Activated effector memory CD4-positive, alpha-beta T cell treated with anti-CD3 and anti-CD28 coated beads, Interleukin-2, amount 50 U/mL, for 16 hours (primary cell): ENCODE data around the gene RADX.
"Not testable (repeated sequence)": the region's sequence is repeated elsewhere in the genome, so short reads cannot be mapped to it uniquely, and the experiment has no call there.

Source experiments
- DNase-seq: peaks from one replicate; pipeline ENCODE4 v3.0.0-alpha.2; 2020

The RADX gene, protein sequence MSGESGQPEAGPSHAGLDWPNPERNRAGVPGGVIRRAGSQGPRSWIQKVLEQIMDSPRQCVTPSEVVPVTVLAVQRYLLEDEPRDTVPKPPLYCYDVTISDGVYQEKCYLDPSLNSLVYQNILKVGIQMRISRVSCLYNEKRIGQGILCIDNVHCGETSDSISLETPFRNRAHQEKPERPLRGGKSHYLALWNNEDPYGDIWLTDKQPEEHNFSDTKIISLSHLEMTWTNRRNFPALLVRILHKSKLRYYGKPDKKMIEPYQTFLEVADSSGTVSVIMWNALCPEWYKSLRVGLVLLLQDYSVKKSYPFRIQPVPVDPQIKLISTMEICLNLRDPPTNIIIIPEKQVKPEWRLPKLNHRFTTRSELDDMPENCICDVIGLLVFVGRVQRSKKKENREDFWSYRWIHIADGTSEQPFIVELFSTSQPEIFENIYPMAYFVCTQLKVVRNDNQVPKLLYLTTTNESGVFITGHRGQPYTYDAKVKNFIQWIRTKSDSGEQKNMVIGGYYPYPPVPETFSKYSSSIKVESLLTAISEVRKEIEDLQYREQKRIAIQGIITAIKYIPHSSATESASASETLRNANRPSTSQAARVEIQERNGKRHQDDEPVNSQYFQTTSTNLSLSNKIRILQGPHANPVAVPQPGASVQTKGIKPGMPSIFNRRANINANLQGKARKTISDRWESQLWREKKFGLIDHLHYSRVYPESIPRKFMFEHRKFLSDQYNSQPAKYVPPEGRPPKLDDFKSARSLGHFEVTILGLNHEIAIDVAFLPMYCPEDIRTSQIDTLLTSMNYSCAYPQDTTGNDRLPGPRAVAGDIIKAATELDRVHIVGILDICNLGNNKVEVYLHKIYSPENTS

DNA sequence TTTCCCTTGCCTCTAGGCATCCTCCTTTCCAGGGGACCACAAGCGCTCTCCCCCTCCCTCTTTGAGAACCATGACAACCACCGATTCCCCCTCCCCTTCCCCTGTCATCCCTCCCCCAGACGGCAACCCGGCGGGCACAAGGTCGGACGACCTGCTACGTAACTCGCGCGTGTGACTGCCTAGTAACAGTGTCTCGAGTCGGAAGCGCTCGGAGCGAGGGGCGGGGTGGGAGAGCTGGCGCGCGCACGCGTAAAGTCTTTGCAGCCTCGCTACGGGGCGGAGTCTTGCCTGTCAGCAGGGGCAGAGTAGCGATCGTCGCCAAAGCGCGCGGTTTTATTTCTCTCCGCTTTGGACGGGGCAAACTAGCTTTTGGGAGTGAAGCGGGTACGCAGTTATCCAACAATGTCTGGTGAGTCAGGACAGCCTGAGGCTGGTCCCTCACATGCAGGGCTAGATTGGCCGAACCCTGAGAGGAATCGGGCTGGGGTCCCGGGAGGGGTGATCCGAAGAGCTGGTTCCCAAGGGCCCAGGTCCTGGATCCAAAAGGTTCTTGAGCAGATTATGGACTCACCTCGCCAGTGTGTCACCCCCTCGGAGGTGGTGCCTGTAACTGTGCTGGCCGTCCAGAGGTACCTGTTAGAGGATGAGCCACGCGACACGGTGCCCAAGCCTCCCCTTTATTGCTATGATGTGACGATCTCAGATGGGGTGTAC is at the start of gene RADX:
Gene RADX, plus strand, starts transcription at position 300 of the 714 bp plus-strand sequence. Its CDS starts 103 bp downstream, at position 403.
- peak; percentile 94 for DNase-seq

DNA sequence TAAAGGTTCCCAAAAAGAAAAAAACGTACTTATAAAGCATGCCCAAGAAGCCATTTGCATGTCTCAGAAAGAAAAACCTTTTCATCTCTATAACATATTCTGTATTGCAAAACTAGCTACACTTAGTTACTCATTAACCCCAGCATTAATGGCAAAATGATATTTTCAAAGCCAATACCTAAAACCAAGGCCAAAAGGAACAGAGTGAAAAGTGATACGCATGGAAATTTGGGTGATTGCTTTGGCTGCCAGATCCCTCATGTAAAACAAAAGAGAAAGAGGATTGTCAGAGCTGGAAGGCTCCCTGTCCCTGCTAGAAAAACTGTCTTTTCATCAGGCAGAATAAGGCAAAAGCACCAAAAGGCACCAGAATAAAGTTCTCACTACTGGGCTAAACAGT is 46.8 kb upstream of the RADX start:
- no peak for DNase-seq

DNA sequence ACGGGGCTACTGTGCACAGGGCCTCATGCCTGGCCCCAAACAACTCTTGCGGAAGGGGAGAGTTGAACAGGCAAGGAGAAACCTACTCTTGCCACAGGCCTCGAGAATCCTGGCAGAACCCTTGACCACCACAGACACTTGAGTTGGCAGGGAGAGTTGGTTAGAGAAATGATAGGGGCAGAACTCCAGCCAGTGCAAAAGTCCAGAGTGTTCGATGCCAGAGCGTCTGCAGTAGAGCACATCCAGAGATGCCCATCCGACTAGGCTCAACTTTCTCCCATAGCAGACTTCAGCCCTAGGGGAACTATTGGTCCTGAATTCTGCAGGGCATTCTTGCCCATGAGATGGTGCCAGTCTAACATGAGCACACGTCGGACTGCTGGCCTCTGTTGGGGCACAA is 45.4 kb upstream of the RADX start:
- DNase-seq: no peak

- no peak for DNase-seq
Observed at GRCh38 chrX:106581856-106582255, 29.9 kb upstream of the RADX start.

DNA sequence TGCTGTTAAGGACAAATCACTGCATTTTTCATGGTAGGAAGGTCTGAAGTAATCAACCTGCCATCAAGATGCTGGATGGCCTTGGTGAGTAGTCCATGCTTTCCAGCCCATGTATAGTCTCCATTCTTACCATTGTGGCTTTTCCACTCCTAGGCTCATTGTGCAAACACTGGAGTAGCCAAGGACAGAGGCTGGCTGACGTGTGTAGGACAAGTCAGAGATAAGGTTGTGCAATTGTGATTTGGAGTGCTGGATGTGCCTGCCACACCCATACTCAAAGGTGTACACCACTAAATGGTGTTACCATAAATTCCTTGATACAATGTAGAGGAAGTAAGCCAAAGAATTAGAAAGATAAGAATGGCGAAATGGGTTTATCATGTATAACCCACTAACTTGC is 26.3 kb upstream of the RADX start:
- DNase-seq: no peak

DNA sequence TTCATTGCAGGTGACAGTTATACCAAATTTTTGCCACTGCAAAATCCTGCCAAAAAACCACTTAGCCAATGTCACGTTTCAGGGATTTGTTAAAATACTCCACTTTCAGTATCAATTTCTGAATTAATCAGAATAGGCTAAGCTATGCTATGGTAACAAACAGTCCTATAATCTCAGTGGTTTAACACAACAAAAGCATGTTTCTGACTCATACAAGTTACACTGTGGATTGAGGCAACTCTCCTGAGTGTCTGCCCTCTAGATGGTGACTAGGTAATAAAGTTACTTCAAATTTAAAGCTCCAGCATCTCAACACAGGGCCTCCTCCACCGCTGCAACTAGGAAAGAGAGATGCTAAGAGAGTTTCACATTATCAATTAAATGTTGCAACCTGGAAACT is 23.0 kb upstream of the RADX start:
- no peak for DNase-seq

- DNase-seq: no peak
Observed at GRCh38 chrX:106599411-106599810, 12.4 kb upstream of the RADX start.

DNA sequence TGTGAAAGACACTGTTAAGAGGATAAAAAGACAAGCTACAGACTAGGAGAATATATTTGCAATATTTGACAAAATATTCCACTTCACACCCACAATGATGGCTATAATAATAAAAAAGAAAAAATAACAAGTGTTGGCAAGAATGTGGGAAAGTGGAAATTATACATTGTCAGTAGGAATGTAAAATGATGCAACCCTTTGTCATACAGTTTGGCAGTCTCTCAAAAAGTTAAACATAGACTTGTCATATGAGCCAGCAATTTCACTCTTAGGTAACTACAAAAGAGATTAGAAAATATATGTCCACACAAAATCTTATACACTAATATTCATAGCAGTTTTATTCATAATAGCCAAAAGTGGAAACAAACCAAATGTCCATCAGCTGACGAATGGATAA is 5.2 kb upstream of the RADX start:
- no peak for DNase-seq

GRCh38 chrX:106608016-106608415 is 3.8 kb upstream of the RADX start:
- DNase-seq: peak; percentile 66

DNA sequence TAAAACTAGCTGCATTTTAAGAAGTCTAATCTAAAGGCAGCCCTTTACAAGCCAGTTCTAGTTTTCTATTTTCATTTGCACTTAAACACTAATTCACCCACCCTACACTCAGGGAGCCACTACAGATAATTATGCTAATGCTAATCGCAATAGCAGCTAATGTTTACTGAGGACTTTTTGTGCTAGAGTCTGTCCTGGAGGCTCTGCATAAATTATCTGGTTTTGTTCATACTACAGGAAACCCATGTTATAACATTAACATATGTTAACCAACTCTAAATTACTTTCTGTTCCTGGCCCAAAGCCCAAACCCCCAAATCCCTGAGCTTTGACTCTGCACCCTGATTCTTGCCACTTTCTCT is 480 bp upstream of the RADX start:
- DNase-seq: no peak

DNA sequence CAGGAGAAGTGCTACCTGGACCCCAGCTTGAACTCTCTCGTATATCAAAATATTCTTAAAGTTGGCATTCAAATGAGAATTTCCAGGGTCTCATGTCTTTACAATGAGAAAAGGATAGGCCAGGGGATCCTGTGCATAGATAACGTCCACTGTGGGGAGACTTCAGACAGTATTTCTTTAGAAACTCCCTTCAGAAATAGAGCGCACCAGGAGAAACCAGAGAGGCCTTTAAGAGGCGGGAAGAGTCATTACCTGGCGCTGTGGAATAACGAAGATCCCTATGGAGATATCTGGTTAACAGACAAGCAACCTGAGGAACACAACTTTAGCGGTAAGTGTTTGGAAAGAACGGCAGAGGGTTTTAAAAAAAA is 600 bp downstream of the RADX start:
- DNase-seq: no peak

DNA sequence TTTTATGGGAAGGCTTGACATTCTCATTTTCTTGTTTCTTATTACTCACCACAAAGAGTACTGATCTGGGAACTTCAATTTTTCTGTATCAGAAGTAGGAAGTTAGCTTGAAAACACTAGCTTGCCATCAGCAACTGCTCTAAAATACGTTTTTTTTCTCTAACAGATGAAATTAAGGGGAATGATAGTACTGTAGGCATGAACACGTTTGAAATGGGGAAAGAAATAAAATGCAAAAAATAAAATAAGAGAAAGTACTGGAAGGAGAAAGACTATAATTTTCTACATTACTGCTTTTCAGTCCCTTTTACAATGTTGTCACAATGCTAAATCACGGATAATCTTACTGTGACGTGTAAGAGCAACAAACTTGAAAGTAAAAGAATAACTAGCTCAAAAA is 1.5 kb downstream of the RADX start:
- no peak for DNase-seq

DNA sequence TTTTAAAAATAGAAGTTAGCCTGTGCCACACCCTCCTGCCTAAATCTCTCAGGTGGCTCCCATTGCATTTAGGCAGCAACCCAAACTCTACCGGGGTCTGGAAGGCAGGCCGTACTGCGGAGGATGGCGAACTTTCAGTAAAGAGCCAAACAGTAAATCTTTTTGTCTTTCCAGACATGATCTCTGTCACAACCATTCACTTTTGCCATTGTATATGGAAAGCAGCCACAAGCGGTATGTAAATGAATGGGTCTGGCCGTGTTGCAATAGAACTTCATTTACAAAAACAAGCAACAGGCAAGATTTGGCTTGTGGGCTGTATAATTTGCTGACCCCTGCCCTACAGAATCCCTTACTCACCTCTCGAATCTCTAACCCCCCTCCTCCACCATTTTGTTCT is 3.3 kb downstream of the RADX start:
- no peak for DNase-seq

- DNase-seq: no peak
Observed at GRCh38 chrX:106619797-106620196, 8.0 kb downstream of the RADX start.

DNA sequence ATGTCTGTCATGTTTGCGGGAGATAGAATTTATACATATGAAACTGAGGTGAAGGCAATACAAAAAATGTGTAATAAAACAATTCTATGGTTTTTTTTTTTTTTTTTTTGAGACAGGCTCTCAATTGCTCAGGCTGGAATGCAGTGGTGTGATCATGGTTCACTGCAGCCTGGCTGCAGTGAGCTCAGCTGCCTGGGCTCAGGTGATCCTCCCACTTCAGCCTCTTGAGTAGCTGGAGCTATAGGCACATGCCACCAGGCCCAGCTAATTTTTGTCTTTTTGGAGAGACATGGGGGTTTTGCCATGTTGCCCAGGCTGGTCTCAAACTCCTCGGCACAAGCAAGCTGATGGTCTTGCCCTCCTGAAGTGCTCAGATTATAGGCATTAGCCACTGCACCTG is 10.1 kb downstream of the RADX start:
- no peak for DNase-seq

DNA sequence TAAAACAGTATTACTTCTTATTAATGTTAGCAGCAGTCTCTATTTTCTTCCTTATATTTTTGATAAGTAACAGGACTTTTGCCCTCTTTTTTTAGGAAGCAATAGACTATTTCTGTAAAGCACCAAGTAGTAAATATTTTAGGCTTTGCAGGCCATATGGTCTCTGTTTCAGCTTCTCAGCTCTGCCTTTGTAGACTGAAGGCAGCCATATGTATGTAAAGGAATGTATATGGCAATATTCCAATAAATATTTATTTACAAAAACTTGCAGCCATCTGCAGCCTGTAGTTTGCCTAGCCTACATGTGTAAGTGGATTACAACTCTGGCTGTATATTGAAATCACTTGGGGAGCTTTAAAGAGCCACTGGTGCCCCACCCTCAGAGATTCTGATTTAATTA is 15.0 kb downstream of the RADX start:
- no peak for DNase-seq

DNA sequence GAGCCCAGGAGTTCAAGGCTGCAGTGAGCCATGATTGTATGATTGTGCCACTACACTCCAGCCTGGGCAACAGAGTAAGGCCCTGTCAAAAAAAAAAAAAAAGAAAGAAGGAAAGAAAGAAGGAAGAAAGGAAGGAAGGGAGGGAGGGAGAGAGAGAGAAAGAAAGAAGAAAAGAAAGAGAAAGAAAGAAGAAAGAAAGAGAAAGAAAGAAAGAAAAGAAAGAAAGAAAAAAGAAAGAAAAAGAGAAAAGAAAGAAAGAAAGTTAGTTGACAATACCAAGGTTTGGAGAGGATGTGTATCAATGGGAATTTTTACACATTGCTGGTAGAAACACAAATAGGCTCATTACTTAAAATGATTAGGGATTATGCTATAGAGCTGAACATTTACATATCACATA is 19.8 kb downstream of the RADX start:
- DNase-seq: no peak

- no peak for DNase-seq
Observed at GRCh38 chrX:106649523-106650428, 38.0 kb downstream of the RADX start.

DNA sequence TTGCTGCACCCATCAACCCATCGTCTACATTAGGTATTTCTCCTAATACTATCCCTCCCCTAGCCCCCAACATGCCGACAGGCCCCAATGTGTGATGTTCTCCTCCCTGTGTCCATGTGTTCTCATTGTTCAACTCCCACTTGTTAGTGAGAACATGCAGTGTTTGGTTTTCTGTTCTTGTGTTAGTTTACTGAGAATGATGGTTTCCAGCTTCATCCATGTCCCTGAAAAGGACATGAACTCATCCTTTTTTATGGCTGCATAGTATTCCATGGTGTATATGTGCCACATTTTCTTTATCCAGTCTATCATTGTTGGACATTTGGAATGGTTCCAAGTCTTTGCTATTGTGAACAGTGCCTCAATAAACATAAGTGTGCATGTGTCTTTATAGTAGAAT is 41.8 kb downstream of the RADX start:
- DNase-seq: not testable (repeated sequence)

GRCh38 chrX:106670631-106671030 is 58.9 kb downstream of the RADX start:
- no peak for DNase-seq

GRCh38 chrX:106672527-106672926 is 60.7 kb downstream of the RADX start:
- no peak for DNase-seq

- no peak for DNase-seq
Observed at GRCh38 chrX:106680716-106681115, 68.9 kb downstream of the RADX start.

- DNase-seq: no peak
Observed at GRCh38 chrX:106684207-106684606, 72.4 kb downstream of the RADX start.
